Globus pallidus (tissue), 1 donor: ENCODE measurements around the gene GNAZ.

Experiments
- DNase-seq: peaks from one replicate; pipeline ENCODE4 v3.0.0-alpha.2; 2015; ENCODE audit warnings: low spot score

The GNAZ gene

GRCh38 chr22:23092217-23092955, 22.1 kb downstream of the GNAZ start:
- no peak for DNase-seq

GRCh38 chr22:23093051-23093788, 22.9 kb downstream of the GNAZ start:
- DNase-seq: no peak

GRCh38 chr22:23094260-23094659, 23.9 kb downstream of the GNAZ start:
- no peak for DNase-seq

DNA sequence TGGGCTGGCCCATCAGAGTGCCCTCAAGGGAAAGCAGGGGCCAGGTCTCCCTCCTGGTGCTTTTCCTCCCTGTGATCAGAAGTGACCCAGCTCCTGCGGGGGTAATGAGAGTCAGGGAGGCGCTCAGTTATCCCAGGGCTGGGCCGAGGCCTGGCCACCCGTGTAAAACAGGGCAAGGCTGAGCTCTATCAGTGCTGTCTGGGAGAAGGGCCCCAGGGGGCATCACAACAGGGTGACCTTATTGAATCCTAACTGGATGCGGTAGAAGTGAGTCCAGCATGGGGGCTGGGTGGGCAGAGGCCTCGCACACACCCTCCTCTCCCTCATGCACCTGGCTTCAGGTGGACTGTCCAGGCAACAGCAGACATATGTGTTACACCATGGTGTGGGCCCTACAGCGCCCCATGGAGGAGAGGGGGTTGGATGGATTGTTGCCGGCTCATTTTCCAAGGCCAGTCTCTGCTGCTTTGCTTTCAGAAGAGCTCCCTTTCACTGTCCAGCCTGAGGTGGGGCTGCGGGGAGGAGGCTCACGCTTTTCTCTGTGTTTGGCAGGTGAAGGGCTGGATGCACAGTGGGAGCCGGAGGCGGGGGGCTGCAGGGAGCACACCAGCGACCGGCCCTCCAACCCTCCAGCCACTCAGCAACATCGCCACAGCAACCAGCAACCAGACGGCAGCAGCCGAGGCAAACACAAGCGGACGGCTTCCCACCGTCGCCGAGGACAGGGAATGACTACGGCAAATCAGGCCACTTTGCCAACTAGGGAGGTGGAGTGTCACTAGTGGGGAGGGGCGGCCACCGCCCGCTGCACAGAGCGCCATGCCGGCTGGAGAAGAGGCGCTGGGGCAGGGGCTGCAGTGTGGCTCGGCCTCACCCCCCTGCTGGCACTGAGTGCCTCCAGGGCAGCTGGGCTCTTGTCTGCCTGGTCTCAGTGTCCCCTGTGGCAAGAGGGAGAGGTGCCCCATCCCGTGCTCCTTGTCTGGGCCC, 24.7 kb downstream of the GNAZ start:
- DNase-seq: no peak

DNA sequence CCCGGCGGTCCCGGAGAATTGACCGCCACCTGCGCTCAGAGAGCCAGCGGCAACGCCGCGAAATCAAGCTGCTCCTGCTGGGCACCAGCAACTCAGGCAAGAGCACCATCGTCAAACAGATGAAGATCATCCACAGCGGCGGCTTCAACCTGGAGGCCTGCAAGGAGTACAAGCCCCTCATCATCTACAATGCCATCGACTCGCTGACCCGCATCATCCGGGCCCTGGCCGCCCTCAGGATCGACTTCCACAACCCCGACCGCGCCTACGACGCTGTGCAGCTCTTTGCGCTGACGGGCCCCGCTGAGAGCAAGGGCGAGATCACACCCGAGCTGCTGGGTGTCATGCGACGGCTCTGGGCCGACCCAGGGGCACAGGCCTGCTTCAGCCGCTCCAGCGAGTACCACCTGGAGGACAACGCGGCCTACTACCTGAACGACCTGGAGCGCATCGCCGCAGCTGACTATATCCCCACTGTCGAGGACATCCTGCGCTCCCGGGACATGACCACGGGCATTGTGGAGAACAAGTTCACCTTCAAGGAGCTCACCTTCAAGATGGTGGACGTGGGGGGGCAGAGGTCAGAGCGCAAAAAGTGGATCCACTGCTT, 25.5 kb downstream of the GNAZ start:
- no peak for DNase-seq

DNA sequence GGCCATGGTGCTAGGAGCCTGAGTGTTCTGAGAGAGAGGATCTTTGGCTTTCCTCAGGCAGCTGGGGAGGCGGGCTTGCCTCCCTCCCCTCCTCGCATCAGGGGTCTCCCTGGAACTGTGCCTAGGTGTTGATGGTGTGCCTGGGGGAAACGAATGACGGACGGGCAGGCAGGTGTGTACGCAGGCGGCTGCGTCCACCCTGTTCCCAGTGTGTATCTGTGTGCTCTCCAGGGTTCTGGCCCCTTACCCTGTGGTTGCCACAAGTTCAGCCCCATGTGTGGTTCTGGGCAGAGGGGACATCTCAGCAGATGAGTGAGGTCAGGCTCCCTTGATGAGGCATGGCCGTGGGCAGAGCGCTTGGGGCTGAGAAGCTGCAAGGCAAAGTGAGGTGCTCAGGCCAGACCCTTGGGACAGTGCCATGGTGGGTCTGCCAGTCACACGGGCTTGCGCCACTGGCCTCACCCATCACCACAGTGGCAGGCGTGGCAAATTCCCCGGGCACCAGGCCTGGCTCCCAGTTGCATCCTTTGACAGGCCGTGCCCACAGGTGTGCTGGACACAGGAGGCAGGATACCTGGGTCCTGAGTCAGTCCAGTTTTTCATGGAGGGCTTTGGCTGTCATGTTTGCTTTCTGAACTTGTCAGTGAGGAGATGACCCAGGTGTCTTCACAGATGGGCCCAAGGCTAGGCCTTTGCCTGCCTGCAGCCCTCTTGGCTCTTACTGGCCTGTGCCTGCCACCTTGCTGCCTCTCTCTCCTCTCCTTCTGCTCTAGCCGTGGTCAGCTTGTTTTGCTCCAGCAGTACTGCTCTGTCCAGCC, 27.3 kb downstream of the GNAZ start:
- DNase-seq: no peak

DNA sequence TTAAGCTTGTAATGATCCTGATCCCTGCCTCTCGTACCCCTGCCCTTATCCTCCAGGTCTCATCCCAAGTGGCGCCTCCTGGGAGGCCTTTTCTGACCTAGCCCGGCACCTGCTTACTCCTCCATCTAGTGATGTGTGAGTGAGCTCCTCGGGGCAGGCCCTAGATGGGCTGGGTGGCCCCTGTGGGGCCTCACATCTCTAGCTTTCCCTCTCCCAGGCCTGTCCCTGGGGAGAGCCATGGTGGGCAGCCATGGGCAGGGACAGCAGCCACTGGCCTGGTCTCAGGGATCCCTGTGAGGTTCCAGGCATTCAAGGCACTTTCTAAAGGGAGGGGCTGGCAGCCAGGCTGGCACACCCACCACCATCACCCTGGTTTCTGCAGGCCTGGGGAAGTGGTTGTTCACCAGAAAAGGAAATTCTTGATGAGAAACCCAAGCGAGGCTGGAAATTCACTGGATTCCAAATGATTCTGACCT, 27.9 kb downstream of the GNAZ start:
- no peak for DNase-seq

DNA sequence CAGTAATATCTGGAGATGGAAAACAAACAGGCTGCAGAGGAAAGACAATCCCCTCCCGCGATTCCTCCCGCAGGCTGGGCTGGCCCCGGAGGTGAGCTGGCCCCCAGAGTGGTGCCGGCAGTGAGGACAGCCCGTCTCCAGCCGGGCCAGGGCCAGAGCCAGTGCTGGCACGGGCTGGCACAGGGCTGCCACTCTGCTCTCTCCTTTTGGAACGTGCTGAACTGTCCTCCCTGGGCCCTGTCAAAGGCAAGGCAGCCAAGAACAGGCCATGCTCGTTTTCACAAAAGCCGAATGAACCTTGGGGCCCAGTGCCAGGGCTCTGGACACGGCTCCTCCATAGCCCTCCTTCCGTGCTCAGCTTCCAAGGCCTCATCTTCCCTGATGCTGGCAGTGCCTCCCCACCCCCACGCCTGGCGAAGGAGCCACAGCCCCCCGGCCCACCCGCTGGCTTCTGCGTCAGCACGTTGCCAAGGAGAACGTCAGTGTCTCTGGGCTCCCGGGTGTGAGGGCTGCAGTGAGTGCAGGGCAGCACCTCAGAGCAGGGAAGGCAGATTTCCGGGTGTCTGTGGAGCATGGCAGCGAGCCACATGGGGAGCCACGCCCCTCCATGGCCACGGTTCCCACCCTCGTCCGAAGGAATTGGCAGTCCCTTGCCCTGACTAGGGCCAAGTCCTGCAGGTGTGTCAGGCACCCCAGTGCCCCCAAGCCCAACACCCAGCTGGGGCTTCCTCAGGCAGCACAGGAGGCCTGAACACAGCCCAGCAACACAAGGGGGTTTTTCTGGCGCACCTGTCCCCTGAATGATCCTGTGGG, 28.6 kb downstream of the GNAZ start:
- no peak for DNase-seq

DNA sequence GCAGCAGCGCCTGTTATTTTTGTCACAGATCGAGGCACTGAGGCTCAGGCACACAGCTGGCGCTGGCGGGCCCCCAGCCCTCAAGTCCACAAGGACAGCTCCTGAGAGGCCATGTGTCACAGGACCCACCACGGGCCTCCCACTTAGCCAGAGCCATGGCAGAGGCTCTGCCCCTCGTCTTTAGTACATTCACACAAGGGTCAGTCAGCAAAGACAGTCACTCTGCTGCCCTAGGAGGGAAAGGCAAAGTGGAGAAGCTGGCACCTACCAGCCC, 29.1 kb downstream of the GNAZ start:
- no peak for DNase-seq

DNA sequence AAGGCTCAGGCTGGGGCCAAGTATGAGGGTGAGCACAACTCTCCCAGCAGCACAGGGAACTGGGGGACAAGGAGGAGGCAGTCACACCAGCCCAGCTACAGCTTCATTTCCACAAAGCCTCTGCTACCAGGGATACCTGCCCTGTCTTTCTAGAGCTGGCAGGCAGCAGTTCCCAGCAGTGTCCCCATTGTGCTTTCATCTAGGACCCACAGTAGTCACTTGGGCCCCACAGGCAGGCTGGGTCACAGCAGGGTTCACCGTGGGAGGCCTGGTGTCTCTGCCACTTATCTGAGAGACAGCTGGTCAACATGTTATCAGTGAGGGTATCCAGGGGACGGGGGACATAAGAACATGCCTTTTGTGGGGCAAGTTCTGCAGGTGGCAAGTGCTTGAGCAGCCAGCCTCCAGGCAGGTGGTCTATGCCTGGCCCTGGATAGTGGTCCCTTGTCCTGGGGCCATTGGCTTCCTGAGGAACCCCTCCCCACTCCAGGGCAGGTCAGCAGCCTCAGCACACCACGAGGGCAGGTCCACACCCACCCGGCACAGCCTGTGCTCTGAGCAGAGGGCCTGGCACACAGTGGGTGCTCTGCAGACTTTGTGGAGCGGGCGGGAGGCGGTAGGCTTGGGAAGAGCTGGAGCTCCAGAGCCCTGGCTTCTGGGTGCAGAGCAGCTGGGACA, 29.9 kb downstream of the GNAZ start:
- DNase-seq: no peak

GRCh38 chr22:23101524-23101923, 31.2 kb downstream of the GNAZ start:
- no peak for DNase-seq

- no peak for DNase-seq
These were observed 31.8 kb downstream of the GNAZ start for GRCh38 chr22:23102002-23102655.

DNA sequence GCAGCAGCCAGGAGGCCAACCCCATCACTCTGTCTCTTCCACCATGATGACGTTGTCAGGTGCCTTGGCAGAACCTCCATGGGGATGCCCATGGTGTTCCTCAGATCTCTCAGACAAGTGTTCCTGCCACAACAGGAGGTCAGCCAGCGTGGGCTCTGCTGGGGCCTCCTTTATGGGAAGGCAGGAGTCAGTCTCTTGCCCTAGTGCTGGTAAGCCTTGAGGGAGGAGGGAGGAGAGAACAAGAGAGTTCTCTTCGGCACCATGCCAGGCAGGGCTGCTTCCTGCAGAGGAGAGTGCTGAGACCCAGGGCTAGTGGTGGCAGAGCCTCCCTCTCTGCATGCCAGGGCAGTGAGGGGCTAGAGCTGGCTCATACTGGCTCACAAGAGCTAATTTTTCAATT, 32.5 kb downstream of the GNAZ start:
- DNase-seq: no peak

- DNase-seq: no peak
These were observed 33.1 kb downstream of the GNAZ start for GRCh38 chr22:23103199-23103954.

GRCh38 chr22:23104187-23104971, 34.1 kb downstream of the GNAZ start:
- DNase-seq: no peak

DNA sequence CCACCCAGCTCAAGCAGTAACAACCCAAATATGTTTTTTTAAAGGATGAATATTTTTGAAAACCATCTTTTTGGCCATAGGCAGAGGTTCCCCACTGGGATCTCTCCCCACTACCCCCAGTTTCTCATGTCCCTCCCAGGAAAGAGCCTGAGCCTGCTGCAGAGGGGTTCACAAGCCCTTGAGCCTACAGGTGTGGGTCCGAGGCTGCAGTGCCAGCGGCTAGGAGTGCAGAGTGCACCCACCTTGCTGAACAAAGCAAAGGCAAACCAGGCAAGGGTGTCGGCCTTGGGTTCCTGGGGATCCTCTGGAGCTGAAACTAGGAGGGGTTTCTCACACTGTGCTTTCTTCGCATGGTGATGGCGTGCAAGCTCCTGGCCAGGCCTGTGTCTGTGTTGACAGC, 35.0 kb downstream of the GNAZ start:
- DNase-seq: no peak

GRCh38 chr22:23105919-23106318, 35.6 kb downstream of the GNAZ start:
- no peak for DNase-seq

DNA sequence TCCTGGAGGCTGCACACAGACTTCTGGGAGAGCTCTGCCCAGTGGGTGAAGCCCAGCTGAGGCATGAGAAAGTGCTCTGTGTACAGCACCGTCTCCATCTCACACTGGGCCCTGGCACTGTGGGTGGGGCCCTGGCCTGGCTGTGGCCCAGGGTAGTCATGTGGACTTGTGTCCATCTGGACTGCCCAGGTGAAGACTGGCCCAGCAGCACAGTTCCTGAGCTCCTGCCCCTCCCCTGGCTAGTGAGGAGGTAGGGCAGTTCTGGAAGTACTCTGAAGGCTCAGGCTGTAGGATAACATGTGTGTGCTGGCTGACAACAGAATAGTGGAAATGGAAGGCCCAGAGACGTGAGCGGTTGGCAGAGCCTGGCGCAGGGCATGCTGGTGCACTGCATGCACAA, 36.0 kb downstream of the GNAZ start:
- no peak for DNase-seq
